Measurements from ENCODE around the gene AHNAK. TPM values are rescaled to one million over a fixed set of nuclear protein-coding genes. Genes with fewer than 3 reads are reported as not detected.
"Not testable (repeated sequence)": the region's sequence is repeated elsewhere in the genome, so short reads cannot be mapped to it uniquely, and the experiment has no call there.

Gene AHNAK
- total RNA-seq, 1 donor: 250 TPM

DNA sequence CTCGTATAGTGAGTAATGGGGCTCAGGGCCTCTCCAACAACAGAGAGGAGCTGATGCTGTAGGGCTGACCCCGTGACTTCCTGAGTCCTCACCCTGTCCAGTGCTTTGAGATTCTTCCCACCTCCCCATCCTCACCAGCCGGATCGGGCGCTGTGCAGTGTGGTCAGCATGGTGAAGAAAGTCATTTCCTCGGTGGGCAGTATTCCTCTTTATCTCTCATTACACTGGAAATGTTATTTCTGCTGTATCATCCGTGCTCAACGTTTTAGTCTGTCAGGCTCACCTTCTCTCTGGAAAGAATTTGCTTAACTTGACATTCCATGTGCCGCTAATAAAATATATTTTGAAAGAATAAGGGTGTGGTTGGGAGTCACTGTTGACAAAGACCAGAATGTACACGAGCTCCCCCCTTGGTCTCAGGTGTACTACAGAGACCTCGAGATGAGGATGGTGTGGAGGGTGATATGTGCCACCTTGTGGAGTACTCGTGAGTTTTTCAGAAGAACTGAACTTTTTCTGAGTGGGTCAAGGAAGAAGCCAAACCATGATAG is 153.5 kb downstream of the AHNAK start:
- peak in 1 of 3 donors; percentile 42 for DNase-seq (ENCODE audit: low read depth in 2 of 3, low spot score in 2 of 3)

DNA sequence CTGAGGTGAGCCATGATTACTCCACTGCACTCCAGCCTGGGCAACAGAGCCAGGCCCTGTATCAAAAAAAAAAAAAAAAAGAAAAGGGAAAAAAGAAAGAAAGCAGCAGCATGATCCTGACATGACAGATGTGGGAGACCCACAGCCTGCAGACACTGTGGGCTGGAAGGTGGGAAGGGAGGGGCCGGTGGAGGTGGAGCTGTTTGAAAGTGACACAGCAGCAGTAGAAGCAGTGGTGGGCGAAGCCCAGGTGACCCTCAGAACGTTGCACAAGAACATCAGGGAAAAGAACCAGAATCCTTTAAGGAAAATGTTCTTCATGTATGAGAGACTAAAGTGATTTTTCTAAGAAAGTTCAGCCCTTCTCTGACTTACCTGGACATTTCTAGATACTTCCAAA is 154.1 kb downstream of the AHNAK start:
- no peak for DNase-seq (ENCODE audit: low read depth in 2 of 3, low spot score in 2 of 3)

DNA sequence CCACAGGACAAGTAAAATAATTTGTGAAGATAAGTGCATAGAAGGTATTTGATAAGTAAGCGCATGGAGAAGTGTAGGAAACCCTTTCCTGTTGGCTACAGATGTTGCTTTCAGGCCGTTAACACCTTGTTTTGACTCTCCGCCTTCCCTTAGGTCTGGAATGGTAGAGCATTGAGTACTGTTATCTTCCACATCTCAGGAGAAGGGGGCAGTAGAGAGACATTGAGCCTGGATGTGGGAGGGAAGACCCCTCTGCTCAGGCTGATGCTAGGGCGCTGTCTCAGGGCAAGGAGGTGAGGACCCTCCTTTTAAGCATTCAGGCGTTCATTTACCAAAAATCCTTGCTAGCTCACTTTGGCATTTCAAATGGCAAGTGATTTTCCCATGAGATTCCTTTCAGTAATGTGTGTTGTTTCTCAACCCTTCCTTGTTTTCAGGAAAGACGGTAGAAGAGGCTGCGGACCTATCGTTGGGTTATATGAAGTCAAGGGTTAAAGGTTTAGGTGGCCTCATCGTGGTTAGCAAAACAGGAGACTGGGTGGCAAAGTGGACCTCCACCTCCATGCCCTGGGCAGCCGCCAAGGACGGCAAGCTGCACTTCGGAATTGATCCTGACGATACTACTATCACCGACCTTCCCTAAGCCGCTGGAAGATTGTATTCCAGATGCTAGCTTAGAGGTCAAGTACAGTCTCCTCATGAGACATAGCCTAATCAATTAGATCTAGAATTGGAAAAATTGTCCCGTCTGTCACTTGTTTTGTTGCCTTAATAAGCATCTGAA is 154.8 kb downstream of the AHNAK start:
- no peak for DNase-seq (ENCODE audit: low read depth in 2 of 3, low spot score in 2 of 3)

GRCh38 chr11:62390722-62391121 is 155.9 kb downstream of the AHNAK start:
- DNase-seq (ENCODE audit: low read depth in 2 of 3, low spot score in 2 of 3): no peak

- no peak for DNase-seq (ENCODE audit: low read depth in 2 of 3, low spot score in 2 of 3)
These were observed 156.4 kb downstream of the AHNAK start for GRCh38 chr11:62390237-62390636.

DNA sequence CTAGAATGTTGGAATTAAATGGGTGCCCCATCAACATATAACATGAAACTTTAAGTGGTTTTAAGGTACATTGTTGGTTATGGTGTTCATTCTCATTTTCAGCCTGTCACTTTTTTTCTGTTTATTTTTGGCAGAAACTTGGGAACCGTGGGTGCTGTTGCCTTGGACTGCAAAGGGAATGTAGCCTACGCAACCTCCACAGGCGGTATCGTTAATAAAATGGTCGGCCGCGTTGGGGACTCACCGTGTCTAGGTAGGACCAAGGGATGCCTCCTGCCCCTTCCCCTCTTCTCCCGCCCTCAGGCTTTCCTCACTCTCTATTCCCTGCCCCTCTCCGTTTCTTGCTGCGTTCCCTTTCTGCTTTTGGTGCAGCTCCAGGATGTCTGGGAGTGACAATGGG is 157.6 kb downstream of the AHNAK start:
- DNase-seq (ENCODE audit: low read depth in 2 of 3, low spot score in 2 of 3): no peak

DNA sequence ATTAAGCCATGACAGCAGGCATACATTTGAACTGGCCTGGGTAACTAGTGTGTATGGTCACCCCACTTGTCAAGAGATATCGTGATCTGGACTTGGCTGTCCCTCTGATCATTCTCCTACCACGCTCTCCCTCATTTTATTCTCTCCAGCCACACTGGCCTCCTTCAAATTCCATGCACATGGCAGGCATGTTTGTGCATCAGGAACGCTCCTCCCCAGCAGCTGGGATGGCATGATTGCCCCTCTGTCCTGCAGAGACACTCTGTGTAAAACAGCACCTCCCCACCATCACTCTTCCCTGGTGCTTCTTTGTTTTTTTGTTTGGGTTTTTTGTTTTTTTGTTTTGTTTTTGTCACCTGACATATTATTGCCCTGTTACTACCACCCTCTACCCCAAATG is 159.2 kb downstream of the AHNAK start:
- DNase-seq (ENCODE audit: low read depth in 2 of 3, low spot score in 2 of 3): no peak

- not testable (repeated sequence) for DNase-seq (ENCODE audit: low read depth in 2 of 3, low spot score in 2 of 3)
These were observed 160.5 kb downstream of the AHNAK start for GRCh38 chr11:62386083-62386482.

GRCh38 chr11:62383822-62384221 is 162.8 kb downstream of the AHNAK start:
- DNase-seq (ENCODE audit: low read depth in 2 of 3, low spot score in 2 of 3): no peak

Small RNAs within 50 kb of the gene (small RNA-seq; reads per million reads assigned to genes)
- gene EEF1G (not detected), gene MIR6747 (0.20 reads per million)

Other genes starting within 250 kb of the AHNAK start
- gene SCGB1D4, start 247.7 kb downstream of the AHNAK start, total RNA-seq: not detected
- 16.4 TPM for gene ASRGL1, start 209.4 kb downstream of the AHNAK start, total RNA-seq
- gene SCGB1A1, start 127.8 kb downstream of the AHNAK start, total RNA-seq: not detected
- gene EEF1G, start 27.1 kb upstream of the AHNAK start, total RNA-seq: 3,462 TPM
- 11.6 TPM for gene TUT1, start 44.7 kb upstream of the AHNAK start, total RNA-seq
- 142 TPM for gene MTA2, start 55.1 kb upstream of the AHNAK start, total RNA-seq
- gene EML3, start 66.0 kb upstream of the AHNAK start, total RNA-seq: 38.0 TPM
- 2.7 TPM for gene ROM1, start 66.5 kb upstream of the AHNAK start, total RNA-seq
- 36.4 TPM for gene B3GAT3, start 75.2 kb upstream of the AHNAK start, total RNA-seq
- 215 TPM for gene GANAB, start 99.8 kb upstream of the AHNAK start, total RNA-seq
- gene INTS5, start 106.5 kb upstream of the AHNAK start, total RNA-seq: 33.7 TPM
- 15.3 TPM for gene C11orf98, start 118.4 kb upstream of the AHNAK start, total RNA-seq
- gene CSKMT, start 118.5 kb upstream of the AHNAK start, total RNA-seq: 51.7 TPM
- gene UQCC3, start 124.9 kb upstream of the AHNAK start, total RNA-seq: 7.3 TPM
- gene LBHD1, start 125.5 kb upstream of the AHNAK start, total RNA-seq: 6.5 TPM
- gene UBXN1, start 132.3 kb upstream of the AHNAK start, total RNA-seq: 141 TPM
- 0.27 TPM for gene LRRN4CL, start 142.7 kb upstream of the AHNAK start, total RNA-seq
- gene BSCL2, start 160.6 kb upstream of the AHNAK start, total RNA-seq: 66.5 TPM
- not detected for gene GNG3, start 160.9 kb upstream of the AHNAK start, total RNA-seq
- gene HNRNPUL2, start 180.7 kb upstream of the AHNAK start, total RNA-seq: 7.5 TPM
- 30.4 TPM for gene TTC9C, start 181.7 kb upstream of the AHNAK start, total RNA-seq
- gene ZBTB3, start 207.4 kb upstream of the AHNAK start, total RNA-seq: 17.5 TPM
- 81.3 TPM for gene POLR2G, start 214.8 kb upstream of the AHNAK start, total RNA-seq
- 25.0 TPM for gene TAF6L, start 224.6 kb upstream of the AHNAK start, total RNA-seq
- gene TMEM179B, start 240.6 kb upstream of the AHNAK start, total RNA-seq: 49.3 TPM
- 31.2 TPM for gene TMEM223, start 245.2 kb upstream of the AHNAK start, total RNA-seq